ENCODE measurements around the gene IL22RA1. TPM values are rescaled to one million over a fixed set of nuclear protein-coding genes. Genes with fewer than 3 reads are reported as not detected.

The IL22RA1 gene
- polyA plus RNA-seq, 2 donors: 10.3 to 11.7 TPM

GRCh38 chr1:24120965-24121364 lies 22.0 kb downstream of the IL22RA1 start:
- Histone ChIP-seq H3K36me3 (ENCODE audit: control insufficient read depth in 2 of 2, insufficient read depth in 2 of 2, low read length in 1 of 2) (peaks cover 4 to 11% of the 10 kb centered on the region in 2 donors), H3K27me3 (ENCODE audit: control insufficient read depth in 1 of 2, insufficient read depth in 2 of 2, low read length in 2 of 2) (no peaks in the 10 kb centered on the region), H3K27ac (ENCODE audit: low read depth in 2 of 2, low read length in 1 of 2) (peak overlapping the region; percentile 92 to 97), H3K9me3 (ENCODE audit: control insufficient read depth in 2 of 2, insufficient read depth in 1 of 2, low read depth in 1 of 2, low read length in 1 of 2) (no peaks in the 10 kb centered on the region), H3K4me1 (ENCODE audit: control insufficient read depth in 2 of 2, insufficient read depth in 2 of 2, low read length in 1 of 2) (peaks cover 0 to 23% of the 10 kb centered on the region in 2 donors), H3K4me3 (ENCODE audit: low read depth in 1 of 2, low read length in 2 of 2) (no peak overlapping the region)
- 54 to 66% methylated on average over 3 of the region's 3 CpGs for WGBS, 2 donors

GRCh38 chr1:24119859-24120756 lies 22.8 kb downstream of the IL22RA1 start:
- WGBS, 2 donors: 33 to 36% methylated on average over 17 of the region's 17 CpGs
- Histone ChIP-seq H3K36me3 (ENCODE audit: control insufficient read depth in 2 of 2, insufficient read depth in 2 of 2, low read length in 1 of 2) (peaks cover 4 to 11% of the 10 kb centered on the region in 2 donors), H3K4me1 (ENCODE audit: control insufficient read depth in 2 of 2, insufficient read depth in 2 of 2, low read length in 1 of 2) (peaks cover 0 to 23% of the 10 kb centered on the region in 2 donors), H3K4me3 (ENCODE audit: low read depth in 1 of 2, low read length in 2 of 2) (no peak overlapping the region), H3K9me3 (ENCODE audit: control insufficient read depth in 2 of 2, insufficient read depth in 1 of 2, low read depth in 1 of 2, low read length in 1 of 2) (no peaks in the 10 kb centered on the region), H3K27me3 (ENCODE audit: control insufficient read depth in 1 of 2, insufficient read depth in 2 of 2, low read length in 2 of 2) (no peaks in the 10 kb centered on the region), H3K27ac (ENCODE audit: low read depth in 2 of 2, low read length in 1 of 2) (peak overlapping the region; percentile 92 to 97)

- no peaks in the 10 kb centered on the region for H3K9me3 ChIP-seq (ENCODE audit: control insufficient read depth in 2 of 2, insufficient read depth in 1 of 2, low read depth in 1 of 2, low read length in 1 of 2)
- 50 to 60% methylated on average over 5 of the region's 5 CpGs for WGBS, 2 donors
- peak overlapping the region; percentile 92 to 97 for H3K27ac ChIP-seq (ENCODE audit: low read depth in 2 of 2, low read length in 1 of 2)
- H3K4me1 ChIP-seq (ENCODE audit: control insufficient read depth in 2 of 2, insufficient read depth in 2 of 2, low read length in 1 of 2): peaks cover 0 to 23% of the 10 kb centered on the region in 2 donors
- peaks cover 4 to 11% of the 10 kb centered on the region in 2 donors for H3K36me3 ChIP-seq (ENCODE audit: control insufficient read depth in 2 of 2, insufficient read depth in 2 of 2, low read length in 1 of 2)
- no peaks in the 10 kb centered on the region for H3K27me3 ChIP-seq (ENCODE audit: control insufficient read depth in 1 of 2, insufficient read depth in 2 of 2, low read length in 2 of 2)
- H3K4me3 ChIP-seq (ENCODE audit: low read depth in 1 of 2, low read length in 2 of 2): no peak overlapping the region
Observed at GRCh38 chr1:24119489-24119858, 23.5 kb downstream of the IL22RA1 start.

GRCh38 chr1:24118410-24119242 lies 24.3 kb downstream of the IL22RA1 start:
- peaks cover 4 to 11% of the 10 kb centered on the region in 2 donors for H3K36me3 ChIP-seq (ENCODE audit: control insufficient read depth in 2 of 2, insufficient read depth in 2 of 2, low read length in 1 of 2)
- no peak overlapping the region for H3K4me3 ChIP-seq (ENCODE audit: low read depth in 1 of 2, low read length in 2 of 2)
- H3K9me3 ChIP-seq (ENCODE audit: control insufficient read depth in 2 of 2, insufficient read depth in 1 of 2, low read depth in 1 of 2, low read length in 1 of 2): no peaks in the 10 kb centered on the region
- peak overlapping the region in 1 of 2 donors; percentile 97 for H3K27ac ChIP-seq (ENCODE audit: low read depth in 2 of 2, low read length in 1 of 2)
- WGBS, 2 donors: 65 to 72% methylated on average over 8 of the region's 8 CpGs
- no peaks in the 10 kb centered on the region for H3K27me3 ChIP-seq (ENCODE audit: control insufficient read depth in 1 of 2, insufficient read depth in 2 of 2, low read length in 2 of 2)
- H3K4me1 ChIP-seq (ENCODE audit: control insufficient read depth in 2 of 2, insufficient read depth in 2 of 2, low read length in 1 of 2): peaks cover 0 to 23% of the 10 kb centered on the region in 2 donors

- H3K4me1 ChIP-seq (ENCODE audit: control insufficient read depth in 2 of 2, insufficient read depth in 2 of 2, low read length in 1 of 2): peaks cover 0 to 23% of the 10 kb centered on the region in 2 donors
- H3K4me3 ChIP-seq (ENCODE audit: low read depth in 1 of 2, low read length in 2 of 2): no peak overlapping the region
- peaks cover 4 to 7% of the 10 kb centered on the region in 2 donors for H3K36me3 ChIP-seq (ENCODE audit: control insufficient read depth in 2 of 2, insufficient read depth in 2 of 2, low read length in 1 of 2)
- no peaks in the 10 kb centered on the region for H3K27me3 ChIP-seq (ENCODE audit: control insufficient read depth in 1 of 2, insufficient read depth in 2 of 2, low read length in 2 of 2)
- H3K27ac ChIP-seq (ENCODE audit: low read depth in 2 of 2, low read length in 1 of 2): peak overlapping the region; percentile 59 to 84
- WGBS, 2 donors: 54 to 64% methylated on average over 14 of the region's 14 CpGs
- no peaks in the 10 kb centered on the region for H3K9me3 ChIP-seq (ENCODE audit: control insufficient read depth in 2 of 2, insufficient read depth in 1 of 2, low read depth in 1 of 2, low read length in 1 of 2)
Observed at GRCh38 chr1:24117722-24118409, 25.1 kb downstream of the IL22RA1 start.

GRCh38 chr1:24117132-24117531 lies 25.8 kb downstream of the IL22RA1 start:
- Histone ChIP-seq H3K9me3 (ENCODE audit: control insufficient read depth in 2 of 2, insufficient read depth in 1 of 2, low read depth in 1 of 2, low read length in 1 of 2) (no peaks in the 10 kb centered on the region), H3K27me3 (ENCODE audit: control insufficient read depth in 1 of 2, insufficient read depth in 2 of 2, low read length in 2 of 2) (no peaks in the 10 kb centered on the region), H3K36me3 (ENCODE audit: control insufficient read depth in 2 of 2, insufficient read depth in 2 of 2, low read length in 1 of 2) (peaks cover 4 to 7% of the 10 kb centered on the region in 2 donors), H3K4me1 (ENCODE audit: control insufficient read depth in 2 of 2, insufficient read depth in 2 of 2, low read length in 1 of 2) (peaks cover under 1 to 24% of the 10 kb centered on the region in 2 donors), H3K27ac (ENCODE audit: low read depth in 2 of 2, low read length in 1 of 2) (peak overlapping the region in 1 of 2 donors; percentile 59), H3K4me3 (ENCODE audit: low read depth in 1 of 2, low read length in 2 of 2) (no peak overlapping the region)
- WGBS, 2 donors: 77 to 86% methylated on average over 2 of the region's 2 CpGs

- H3K27ac ChIP-seq (ENCODE audit: low read depth in 2 of 2, low read length in 1 of 2): no peak overlapping the region
- no peaks in the 10 kb centered on the region for H3K27me3 ChIP-seq (ENCODE audit: control insufficient read depth in 1 of 2, insufficient read depth in 2 of 2, low read length in 2 of 2)
- H3K36me3 ChIP-seq (ENCODE audit: control insufficient read depth in 2 of 2, insufficient read depth in 2 of 2, low read length in 1 of 2): no peaks in the 10 kb centered on the region
- no peak overlapping the region for H3K4me3 ChIP-seq (ENCODE audit: low read depth in 1 of 2, low read length in 2 of 2)
- H3K9me3 ChIP-seq (ENCODE audit: control insufficient read depth in 2 of 2, insufficient read depth in 1 of 2, low read depth in 1 of 2, low read length in 1 of 2): no peaks in the 10 kb centered on the region
- H3K4me1 ChIP-seq (ENCODE audit: control insufficient read depth in 2 of 2, insufficient read depth in 2 of 2, low read length in 1 of 2): peaks cover 4 to 24% of the 10 kb centered on the region in 2 donors
- WGBS, 2 donors: 92% methylated on average over 6 of the region's 6 CpGs
Observed at GRCh38 chr1:24114753-24115152, 28.2 kb downstream of the IL22RA1 start.

GRCh38 chr1:24113641-24114033 lies 29.3 kb downstream of the IL22RA1 start:
- H3K4me1 ChIP-seq (ENCODE audit: control insufficient read depth in 2 of 2, insufficient read depth in 2 of 2, low read length in 1 of 2): peaks cover 4 to 23% of the 10 kb centered on the region in 2 donors
- H3K4me3 ChIP-seq (ENCODE audit: low read depth in 1 of 2, low read length in 2 of 2): no peak overlapping the region
- no peaks in the 10 kb centered on the region for H3K36me3 ChIP-seq (ENCODE audit: control insufficient read depth in 2 of 2, insufficient read depth in 2 of 2, low read length in 1 of 2)
- WGBS, 2 donors: 67 to 72% methylated on average over 6 of the region's 6 CpGs
- no peaks in the 10 kb centered on the region for H3K9me3 ChIP-seq (ENCODE audit: control insufficient read depth in 2 of 2, insufficient read depth in 1 of 2, low read depth in 1 of 2, low read length in 1 of 2)
- no peak overlapping the region for H3K27ac ChIP-seq (ENCODE audit: low read depth in 2 of 2, low read length in 1 of 2)
- no peaks in the 10 kb centered on the region for H3K27me3 ChIP-seq (ENCODE audit: control insufficient read depth in 1 of 2, insufficient read depth in 2 of 2, low read length in 2 of 2)
